ENCODE measurements around the gene SAMD11.

- TF ChIP-seq ZC3H11A (IDR thresholded peaks at IDR 0.05) (no peak), EP300 (IDR thresholded peaks at IDR 0.05) (no peak)
- TF ChIP-seq, protein P1, sequence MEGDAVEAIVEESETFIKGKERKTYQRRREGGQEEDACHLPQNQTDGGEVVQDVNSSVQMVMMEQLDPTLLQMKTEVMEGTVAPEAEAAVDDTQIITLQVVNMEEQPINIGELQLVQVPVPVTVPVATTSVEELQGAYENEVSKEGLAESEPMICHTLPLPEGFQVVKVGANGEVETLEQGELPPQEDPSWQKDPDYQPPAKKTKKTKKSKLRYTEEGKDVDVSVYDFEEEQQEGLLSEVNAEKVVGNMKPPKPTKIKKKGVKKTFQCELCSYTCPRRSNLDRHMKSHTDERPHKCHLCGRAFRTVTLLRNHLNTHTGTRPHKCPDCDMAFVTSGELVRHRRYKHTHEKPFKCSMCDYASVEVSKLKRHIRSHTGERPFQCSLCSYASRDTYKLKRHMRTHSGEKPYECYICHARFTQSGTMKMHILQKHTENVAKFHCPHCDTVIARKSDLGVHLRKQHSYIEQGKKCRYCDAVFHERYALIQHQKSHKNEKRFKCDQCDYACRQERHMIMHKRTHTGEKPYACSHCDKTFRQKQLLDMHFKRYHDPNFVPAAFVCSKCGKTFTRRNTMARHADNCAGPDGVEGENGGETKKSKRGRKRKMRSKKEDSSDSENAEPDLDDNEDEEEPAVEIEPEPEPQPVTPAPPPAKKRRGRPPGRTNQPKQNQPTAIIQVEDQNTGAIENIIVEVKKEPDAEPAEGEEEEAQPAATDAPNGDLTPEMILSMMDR (IDR thresholded peaks at IDR 0.05): no peak
Measured at GRCh38 chr1:960363-961131, 36.8 kb downstream of the SAMD11 start, which contains the start of gene KLHL17.
